GM21423 (cell line): ENCODE data around the gene STK16.
A peak's percentile ranks its signal among the peaks of the same experiment; 100 is the strongest.
"Not testable (repeated sequence)": the region's sequence is repeated elsewhere in the genome, so short reads cannot be mapped to it uniquely, and the experiment has no call there.

ENCODE experiments used
- ATAC-seq: cut with Tn5 transposase; IDR thresholded peaks from one replicate; pipeline ENCODE4 v1.9.1; 2021; ENCODE audit warnings: mild to moderate bottlenecking, moderate library complexity; ENCODE audit not compliant: unreplicated experiment

The STK16 gene

DNA sequence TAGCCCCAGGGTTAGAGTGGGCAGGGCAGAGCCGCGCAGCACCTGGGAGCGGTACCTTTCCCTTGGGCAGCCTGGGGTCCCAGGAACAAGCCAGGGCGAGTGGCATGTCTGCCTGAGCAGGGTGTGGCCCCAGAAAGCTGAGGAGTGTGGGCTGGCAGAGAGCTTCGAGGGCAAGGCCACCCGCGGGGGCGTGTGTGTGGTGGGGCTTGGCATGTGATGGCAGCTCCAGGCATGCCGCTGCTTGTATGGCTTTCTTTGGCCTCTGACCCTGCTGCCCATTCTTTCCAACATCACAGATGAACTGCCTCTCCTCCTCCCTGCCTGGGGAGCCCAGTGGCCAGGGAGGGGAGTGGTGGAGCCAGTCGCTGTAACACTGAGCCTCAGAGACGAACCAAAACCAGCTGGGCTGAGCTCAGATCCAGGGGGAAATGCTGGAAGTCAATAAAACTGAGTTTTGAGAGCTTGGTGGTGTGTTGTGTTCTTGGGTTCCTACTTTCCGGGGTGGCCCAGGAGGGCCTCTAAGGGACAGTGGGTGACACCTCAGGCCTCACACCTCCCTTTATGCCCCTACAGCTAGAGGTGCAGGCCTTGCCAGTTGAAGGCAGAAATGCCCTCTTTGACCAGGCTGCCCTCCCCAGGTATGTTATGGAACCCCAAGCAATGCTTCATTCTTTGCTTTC lies 41.3 kb downstream of the STK16 start:
- no peak for ATAC-seq

GRCh38 chr2:219287116-219287440 lies 41.8 kb downstream of the STK16 start:
- not testable (repeated sequence) for ATAC-seq

DNA sequence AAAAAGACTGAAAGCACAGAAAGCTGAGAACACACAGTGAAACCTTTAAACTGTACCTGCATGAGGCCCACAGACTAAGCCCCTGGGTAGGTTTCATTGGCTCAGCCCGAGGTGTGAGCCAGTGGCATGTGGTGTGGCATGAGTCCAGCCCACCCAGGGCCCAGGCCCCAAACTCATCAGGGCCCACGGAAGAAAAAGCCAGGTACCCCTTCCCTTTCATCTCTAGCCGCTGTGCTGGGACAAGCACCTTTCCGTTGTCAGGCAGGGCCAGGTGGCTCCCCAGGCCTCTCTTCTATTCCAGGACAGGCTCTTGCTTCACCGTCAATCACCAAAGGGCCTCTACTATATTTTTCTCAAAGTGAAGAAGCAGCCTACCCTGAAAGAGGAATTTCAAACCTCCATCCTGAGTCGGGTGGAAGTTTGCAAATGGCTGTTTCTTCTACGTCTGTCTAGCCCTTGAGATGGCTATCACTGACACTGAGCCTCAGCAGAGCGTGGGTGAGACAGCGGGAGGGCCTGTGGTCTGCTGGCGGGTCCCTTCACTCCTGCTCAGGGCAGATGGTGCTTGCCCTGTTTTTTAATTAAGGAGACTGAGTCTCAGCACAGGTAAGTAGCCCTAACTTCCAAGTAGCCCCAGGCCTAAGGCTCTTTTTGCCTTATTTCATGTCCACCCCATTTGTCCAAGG lies 42.4 kb downstream of the STK16 start:
- ATAC-seq, result no peak

GRCh38 chr2:219289195-219289536 lies 43.9 kb downstream of the STK16 start:
- ATAC-seq, result no peak

GRCh38 chr2:219289537-219290361 lies 44.5 kb downstream of the STK16 start:
- no peak for ATAC-seq

DNA sequence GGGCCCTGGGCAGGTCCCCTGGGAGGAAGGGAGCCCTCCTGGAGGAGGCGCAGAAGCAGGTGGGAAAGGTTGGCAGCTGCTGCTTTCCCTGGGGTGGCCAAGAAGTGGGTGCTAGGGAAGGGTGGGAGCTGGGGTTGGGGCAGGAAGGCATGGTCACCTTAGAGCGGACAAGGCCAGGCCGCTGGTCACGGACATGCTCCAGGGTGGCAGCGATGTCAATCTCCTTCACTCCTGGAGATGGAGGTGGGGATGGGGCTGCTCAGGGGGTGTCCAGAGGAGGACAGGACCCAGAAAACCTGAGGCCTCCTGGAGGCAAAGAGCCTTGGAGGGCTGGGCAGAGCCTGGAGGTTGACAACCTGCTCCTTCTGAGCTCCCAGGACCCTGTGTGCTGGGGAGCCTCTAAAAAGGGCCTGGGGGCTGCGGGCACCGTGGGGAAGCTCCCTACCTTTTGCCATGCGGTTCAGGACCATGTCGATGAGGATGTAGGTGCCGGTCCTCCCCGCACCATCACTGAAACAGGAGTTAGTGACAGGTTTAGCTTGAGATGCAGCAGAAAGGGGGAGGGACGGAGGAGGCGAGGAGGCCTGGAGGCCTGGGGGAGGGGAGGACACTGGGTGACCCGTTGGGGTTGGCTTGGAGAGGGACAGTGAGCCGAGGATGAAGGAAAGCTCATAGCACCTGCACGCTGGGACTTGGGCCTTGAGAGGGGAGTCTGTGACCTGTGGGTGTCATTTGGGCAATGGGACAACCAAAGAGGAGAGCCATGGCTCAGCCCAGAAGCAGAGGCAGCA lies 45.3 kb downstream of the STK16 start:
- ATAC-seq, result no peak

DNA sequence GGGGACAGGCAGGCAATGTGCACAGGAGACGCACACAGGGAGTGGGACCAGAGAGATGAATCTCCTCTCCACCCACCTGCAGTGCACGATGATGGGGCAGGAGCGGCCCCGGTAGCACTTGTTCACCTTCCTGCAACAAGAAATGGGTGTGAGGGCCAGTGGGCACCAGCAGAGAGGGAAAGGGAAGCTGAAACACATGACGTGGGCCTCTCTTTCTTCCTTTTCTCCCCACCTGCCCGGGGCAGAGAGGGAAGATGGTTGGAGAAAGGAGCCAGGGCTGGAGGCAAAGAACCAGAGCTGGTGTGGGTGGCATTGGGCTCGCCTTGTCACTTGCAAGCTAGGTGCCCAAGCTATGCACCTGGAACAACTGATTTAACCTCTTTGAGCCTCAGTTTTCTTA lies 46.1 kb downstream of the STK16 start:
- ATAC-seq, result no peak

DNA sequence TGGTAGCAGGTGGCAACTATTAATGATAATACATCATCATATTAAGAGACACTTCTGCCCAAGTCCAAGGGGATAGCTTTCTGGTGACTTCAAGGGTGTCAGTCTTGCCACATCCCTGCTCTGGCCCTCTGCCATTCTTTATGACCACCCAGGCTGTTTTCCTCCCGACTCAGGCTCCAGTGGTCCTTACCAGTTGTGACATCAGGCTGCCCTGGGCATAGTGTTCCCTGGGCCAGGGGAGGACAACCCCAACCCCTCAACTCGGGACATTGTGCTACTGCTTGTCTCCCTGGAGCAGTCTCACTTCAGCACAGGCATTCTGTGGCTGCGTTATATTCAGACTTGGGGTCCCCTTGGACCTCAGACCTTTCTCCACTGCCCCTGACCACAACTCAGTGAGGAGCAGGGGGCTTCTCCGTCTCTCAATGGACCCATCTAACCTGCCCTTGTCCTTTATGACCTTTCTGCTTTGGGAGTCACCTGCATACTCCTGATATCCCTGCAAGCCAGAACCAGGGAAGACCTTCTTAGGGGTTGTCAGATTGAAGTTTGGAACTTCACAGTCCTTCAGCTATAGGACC lies 46.7 kb downstream of the STK16 start:
- no peak for ATAC-seq

DNA sequence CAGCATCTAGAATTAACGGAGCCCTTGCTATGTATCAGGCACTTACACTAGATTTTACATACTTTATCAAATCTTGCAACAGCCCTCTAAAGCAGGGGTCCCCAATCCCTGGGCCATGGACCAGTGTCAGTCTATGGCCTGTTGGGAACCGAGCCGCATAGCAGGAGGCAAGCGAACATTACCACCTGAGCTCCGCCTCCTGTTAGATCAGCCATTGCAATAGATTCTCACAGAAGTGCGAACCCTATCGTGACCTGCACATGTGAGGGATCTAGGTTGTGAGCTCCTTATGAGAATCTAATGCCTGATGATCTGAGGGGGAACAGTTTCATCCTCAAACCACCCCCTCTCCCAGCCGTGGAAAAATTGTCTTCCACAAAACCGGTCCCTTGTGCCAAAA lies 47.3 kb downstream of the STK16 start:
- ATAC-seq, result no peak

GRCh38 chr2:219293736-219294231 lies 48.5 kb downstream of the STK16 start:
- ATAC-seq, result no peak

DNA sequence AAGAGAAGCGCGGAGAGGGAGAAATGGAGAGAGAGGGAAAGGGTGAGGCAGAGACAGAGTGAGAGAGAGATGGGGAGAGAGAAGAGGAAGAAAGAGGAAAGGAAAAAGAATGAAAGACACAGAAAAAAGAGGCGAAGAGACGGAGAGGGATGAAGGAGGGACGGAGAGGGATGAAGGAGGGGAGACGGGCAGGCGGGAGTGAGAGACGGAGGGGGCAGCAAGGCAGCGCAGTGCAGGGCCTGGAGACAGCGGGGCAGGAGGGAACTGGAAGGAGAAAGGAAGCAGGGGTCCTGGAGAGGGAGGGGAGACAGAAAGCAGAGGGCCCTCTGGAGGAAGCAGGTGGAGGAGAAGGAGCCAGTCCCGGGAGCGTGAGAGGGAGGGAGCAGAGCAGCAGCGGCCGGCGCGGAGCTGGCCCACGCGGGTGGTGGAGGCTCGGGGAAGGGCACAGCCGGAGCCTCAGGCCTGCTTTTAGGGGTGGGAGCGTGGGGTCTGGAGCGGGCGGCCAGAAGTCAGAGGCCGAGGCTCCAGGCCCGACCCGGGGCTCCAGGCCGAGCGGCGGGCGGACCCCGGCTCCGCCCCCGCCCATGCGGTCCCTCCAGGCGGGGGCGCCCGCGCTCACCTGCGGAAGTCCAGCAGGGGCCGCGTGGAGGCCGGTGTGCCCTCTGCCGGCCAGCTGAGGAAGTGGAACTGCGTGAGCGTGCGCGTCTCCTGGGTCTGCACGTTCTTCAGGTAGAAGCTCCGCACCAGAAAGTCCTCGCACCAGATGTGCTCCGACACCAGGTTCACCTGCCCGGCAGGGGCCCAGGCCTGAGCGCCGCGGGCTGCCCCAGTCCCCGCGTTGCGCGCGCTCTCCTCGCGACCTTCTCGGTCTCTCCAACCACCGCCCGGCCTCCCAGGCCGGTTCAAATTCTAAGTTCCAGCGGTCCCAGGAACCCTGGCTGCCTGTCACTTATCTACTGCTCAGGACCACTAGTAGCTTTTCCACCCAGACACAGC lies 49.4 kb downstream of the STK16 start:
- peak; percentile 94 for ATAC-seq

DNA sequence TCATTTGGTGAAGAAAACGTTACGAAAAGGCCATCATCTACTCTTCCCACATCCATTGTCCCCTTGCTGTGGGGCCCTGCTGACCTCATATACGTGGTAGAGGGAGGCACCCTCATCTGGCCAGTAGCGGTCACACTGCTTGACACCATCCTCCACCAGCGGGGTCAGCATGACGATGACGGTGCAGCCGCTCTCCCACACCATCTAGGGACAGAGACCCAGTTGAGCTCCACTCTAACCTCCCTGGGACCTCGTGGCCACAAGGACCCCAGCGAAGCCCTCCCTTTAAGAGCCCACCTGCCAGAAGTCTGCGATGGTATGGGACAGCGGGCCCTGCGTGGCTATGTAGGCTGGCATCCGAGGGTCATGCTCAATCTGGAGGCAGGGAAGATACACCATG lies 50.9 kb downstream of the STK16 start:
- ATAC-seq, result no peak

DNA sequence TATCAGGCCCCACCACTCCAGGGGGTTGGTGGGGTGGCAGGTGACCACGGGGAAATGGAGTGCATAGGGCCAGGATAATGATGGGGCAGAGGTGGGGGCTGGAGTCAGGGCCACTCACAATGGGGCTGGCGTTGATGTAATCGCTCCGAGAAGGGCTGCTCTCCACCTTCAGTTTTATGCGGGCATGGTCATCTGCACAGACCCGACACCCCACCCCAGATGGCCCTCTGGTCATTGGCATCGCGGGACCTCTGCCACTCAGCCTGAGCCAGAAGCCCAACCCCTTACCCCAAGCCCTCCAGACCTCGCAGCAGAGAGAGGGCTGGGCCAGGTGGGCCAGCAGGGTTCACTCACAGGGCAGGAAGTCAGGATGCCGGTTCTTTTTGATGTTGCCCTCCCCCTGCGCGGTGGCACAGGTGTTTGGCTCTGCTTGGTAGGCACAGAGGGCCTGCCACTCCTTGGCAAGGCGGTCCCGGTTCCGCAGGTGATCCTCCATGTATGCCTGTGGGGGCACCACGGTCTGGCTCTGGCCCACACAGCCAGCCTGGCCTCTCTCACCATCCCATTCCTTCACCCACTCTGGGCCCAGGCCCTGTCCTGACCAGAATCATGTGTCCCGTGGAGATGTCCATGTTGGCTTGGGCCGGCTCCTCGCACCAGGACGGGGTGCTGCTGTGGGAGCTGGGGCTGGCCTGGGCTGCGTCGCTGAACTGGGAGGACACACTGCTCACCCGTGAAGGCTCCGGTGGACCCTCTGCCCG lies 51.5 kb downstream of the STK16 start:
- ATAC-seq, result no peak

DNA sequence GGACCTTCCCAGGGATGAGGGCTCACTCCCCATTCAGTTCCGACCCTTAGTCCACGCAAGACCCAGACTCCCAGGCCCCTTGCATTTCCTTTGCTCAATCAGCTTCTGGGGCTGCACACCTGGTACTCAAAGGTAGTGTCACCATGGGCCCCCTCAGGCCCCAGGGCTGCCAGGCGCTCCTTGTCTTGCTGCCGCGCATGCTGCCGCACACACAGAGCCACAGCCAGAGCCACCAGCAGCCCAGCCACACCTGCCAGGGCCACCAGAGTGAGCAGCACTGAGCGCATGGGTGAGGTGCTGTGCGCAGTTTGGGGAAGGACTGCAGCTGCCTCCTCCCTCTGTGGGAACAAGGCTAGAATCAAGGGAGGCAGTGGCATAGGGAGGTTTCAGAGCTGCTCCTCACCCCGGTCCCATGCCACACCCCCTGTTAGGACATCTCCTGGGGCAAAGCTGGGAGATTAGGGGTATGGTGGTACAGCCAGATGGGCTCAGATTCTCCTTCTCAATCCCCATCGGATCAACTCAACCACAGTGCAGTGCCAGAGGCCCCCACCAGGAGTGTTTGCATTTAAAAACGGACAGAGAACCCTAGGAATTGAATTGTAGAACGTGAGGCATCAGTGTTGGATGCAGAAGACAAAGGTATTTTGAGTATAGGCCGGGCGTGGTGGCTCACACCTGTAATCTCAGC lies 52.6 kb downstream of the STK16 start:
- no peak for ATAC-seq

- peak; percentile 36 for ATAC-seq
Measured at GRCh38 chr2:219298759-219299371, 53.6 kb downstream of the STK16 start.

GRCh38 chr2:219299372-219299760 lies 54.1 kb downstream of the STK16 start:
- ATAC-seq, result no peak
